ENCODE data around the gene GRK1.

GRK1 gene

GRCh38 chr13:113729187-113730019, 62.4 kb downstream of the GRK1 start:
- no peak overlapping the region for H3K4me3 ChIP-seq (ENCODE audit: low read depth, low read length)
- in situ Hi-C loops (cut with HindIII; ENCODE audit: low sequenced_read_pairs): no loop called here
- no peak for DNase-seq (ENCODE audit: low read depth)
- no peak for TF ChIP-seq CTCF (IDR thresholded peaks at IDR 0.05; ENCODE audit: low read depth, low read length, missing control alignments)

- no peak overlapping the region for H3K4me3 ChIP-seq (ENCODE audit: low read depth, low read length)
- in situ Hi-C loops (cut with HindIII; ENCODE audit: low sequenced_read_pairs): no loop called here
- no peak for TF ChIP-seq CTCF (IDR thresholded peaks at IDR 0.05; ENCODE audit: low read depth, low read length, missing control alignments)
- DNase-seq (ENCODE audit: low read depth): no peak
These were observed 63.3 kb downstream of the GRK1 start for GRCh38 chr13:113730258-113730691.

- TF ChIP-seq CTCF (IDR thresholded peaks at IDR 0.05; ENCODE audit: low read depth, low read length, missing control alignments): no peak
- no peak overlapping the region for H3K4me3 ChIP-seq (ENCODE audit: low read depth, low read length)
- in situ Hi-C loops (cut with HindIII; ENCODE audit: low sequenced_read_pairs): no loop called here
- DNase-seq (ENCODE audit: low read depth): no peak
These were observed 63.8 kb downstream of the GRK1 start for GRCh38 chr13:113730831-113731191.

GRCh38 chr13:113731192-113732175, 64.5 kb downstream of the GRK1 start:
- no peak for DNase-seq (ENCODE audit: low read depth)
- in situ Hi-C loops (cut with HindIII; ENCODE audit: low sequenced_read_pairs): no loop called here
- no peak overlapping the region for H3K4me3 ChIP-seq (ENCODE audit: low read depth, low read length)
- TF ChIP-seq CTCF (IDR thresholded peaks at IDR 0.05; ENCODE audit: low read depth, low read length, missing control alignments): no peak

GRCh38 chr13:113732176-113732960, 65.3 kb downstream of the GRK1 start:
- DNase-seq (ENCODE audit: low read depth): no peak
- in situ Hi-C loops (cut with HindIII; ENCODE audit: low sequenced_read_pairs): no loop called here
- H3K4me3 ChIP-seq (ENCODE audit: low read depth, low read length): no peak overlapping the region
- no peak for TF ChIP-seq CTCF (IDR thresholded peaks at IDR 0.05; ENCODE audit: low read depth, low read length, missing control alignments)

All from astrocyte of the cerebellum (primary cell).